Left lung (tissue), 10 donors: ENCODE measurements around the gene TBXAS1. TPM values are rescaled to one million over a fixed set of nuclear protein-coding genes. Genes with fewer than 3 reads are reported as not detected.
A peak's percentile ranks its signal among the peaks of the same experiment; 100 is the strongest.

Experiments used
- ATAC-seq: fragments of 200-7000 bp; cut with Tn5 transposase; one replicate; pipeline ENCODE4 v1.9.1; 2020; ENCODE audit warnings: moderate library complexity
- DNase-seq, 4 donors: peaks; one replicate each; pipeline ENCODE4 v3.0.0-alpha.2; 2013 to 2020
- H3K27ac ChIP-seq, 2 donors: fragments of 200-600 bp; sonication (generic) in 1 of 2; one replicate each; pipeline versions ENCODE4 v1.5.0 to v1.8.0; 2020 to 2021
- H3K27me3 ChIP-seq, 2 donors: fragments of 200-600 bp; sonication (generic) in 1 of 2; one replicate each; pipeline versions ENCODE4 v1.5.0 to v1.8.0; 2020 to 2021
- H3K36me3 ChIP-seq, 2 donors: fragments of 200-600 bp; sonication (generic) in 1 of 2; one replicate each; pipeline versions ENCODE4 v1.5.0 to v1.8.0; 2020 to 2021
- H3K4me1 ChIP-seq, 2 donors: fragments of 200-600 bp; one replicate each; pipeline ENCODE4 v1.8.0; 2021
- H3K4me3 ChIP-seq, 2 donors: fragments of 200-600 bp; sonication (generic) in 1 of 2; one replicate each; pipeline versions ENCODE4 v1.5.0 to v1.8.0; 2020 to 2021; ENCODE audit warnings: mild to moderate bottlenecking in 1 of 2
- H3K9me3 ChIP-seq, 2 donors: fragments of 200-600 bp; sonication (generic) in 1 of 2; one replicate each; pipeline versions ENCODE4 v1.5.0 to v1.8.0; 2020 to 2021
- CTCF ChIP-seq, 2 donors: fragments of 200-600 bp; sonication (generic) in 1 of 2; IDR thresholded peaks; one replicate each; pipeline versions ENCODE4 v1.5.0 to v1.8.0; 2021; ENCODE audit warnings: antibody characterized with exemption in 2 of 2
- intact Hi-C, 2 donors: fragments of 100-400 bp; cut with DNase I; formaldehyde crosslinking; loops; one replicate each; pipeline versions ENCODE4 v1.11.2 to v1.14.2; 2022
- polyA plus RNA-seq, 6 donors: library from polyadenylated mRNA; unstranded; fragments of 120-200 nt; gene quantifications; one replicate each; pipeline ENCODE4 v1.2.1, GENCODE V29; 2013; ENCODE audit not compliant: insufficient read length in 6 of 6
- total RNA-seq, 2 donors: library from RNA; stranded (reverse); fragmentation: NEBNext Ultra II Directional; extraction: Animal tissue kit (Norgen Biotek cat#: 25700); gene quantifications; one replicate each; pipeline ENCODE4 v1.2.1, GENCODE V29; 2021
- donor health status: DM: no; HTN: yes; CAD: no.
- donor health status: DM: no; HTN: no; CAD: no.

The TBXAS1 gene
- total and polyA plus RNA-seq, 8 donors, result 8.2 to 103 (median 9.6) TPM

- ATAC-seq (no peak), DNase-seq (no peak)
- Histone ChIP-seq H3K27me3 (no peaks in the 10 kb centered on the region), H3K4me1 (no peaks in the 10 kb centered on the region), H3K36me3 (no peaks in the 10 kb centered on the region), H3K27ac (no peak overlapping the region), H3K9me3 (peaks cover 0 to 4% of the 10 kb centered on the region in 2 donors), H3K4me3 (no peak overlapping the region)
- TF ChIP-seq CTCF (IDR thresholded peaks at IDR 0.05), result no peak
- intact Hi-C loops, result no loop called here
Measured at GRCh38 chr7:139813151-139813550, 15.9 kb upstream of the TBXAS1 start.

- Histone ChIP-seq H3K27me3 (no peaks in the 10 kb centered on the region), H3K4me1 (no peaks in the 10 kb centered on the region), H3K4me3 (no peak overlapping the region), H3K9me3 (peaks cover 0 to 4% of the 10 kb centered on the region in 2 donors), H3K36me3 (no peaks in the 10 kb centered on the region), H3K27ac (no peak overlapping the region)
- intact Hi-C loops, result no loop called here
- DNase-seq (no peak), ATAC-seq (no peak)
- no peak for TF ChIP-seq CTCF (IDR thresholded peaks at IDR 0.05)
Measured at GRCh38 chr7:139813689-139814088, 15.4 kb upstream of the TBXAS1 start.

GRCh38 chr7:139817249-139817648 lies 11.8 kb upstream of the TBXAS1 start:
- no peaks in the 10 kb centered on the region for H3K27me3 ChIP-seq

GRCh38 chr7:139820089-139820488 lies 9.0 kb upstream of the TBXAS1 start:
- ATAC-seq (peak; percentile 22), DNase-seq (no peak)
- no peak overlapping the region for H3K27ac ChIP-seq
- no peaks in the 10 kb centered on the region for H3K36me3 ChIP-seq
- no peaks in the 10 kb centered on the region for H3K27me3 ChIP-seq
- no peak for TF ChIP-seq CTCF (IDR thresholded peaks at IDR 0.05)
- intact Hi-C loops, result no loop called here
- H3K9me3 ChIP-seq, result peaks cover 0 to 4% of the 10 kb centered on the region in 2 donors
- H3K4me1 ChIP-seq, result peaks cover 0 to 4% of the 10 kb centered on the region in 2 donors
- H3K4me3 ChIP-seq, result no peak overlapping the region

More at GRCh38 chr7:139817249-139817648, 11.8 kb upstream of the TBXAS1 start:
- intact Hi-C loops, result no loop called here
- ATAC-seq, result no peak
- Histone ChIP-seq H3K4me3 (no peak overlapping the region), H3K27ac (no peak overlapping the region), H3K36me3 (no peaks in the 10 kb centered on the region), H3K9me3 (peaks cover 0 to 4% of the 10 kb centered on the region in 2 donors), H3K4me1 (peaks cover 0 to 4% of the 10 kb centered on the region in 2 donors)
- no peak for TF ChIP-seq CTCF (IDR thresholded peaks at IDR 0.05)
- DNase-seq, result no peak

- ATAC-seq (no peak), DNase-seq (peak in 1 of 4 donors; percentile 38)
- intact Hi-C loops, result no loop called here
- TF ChIP-seq CTCF (IDR thresholded peaks at IDR 0.05), result no peak
- Histone ChIP-seq H3K9me3 (no peaks in the 10 kb centered on the region), H3K4me3 (no peak overlapping the region), H3K27ac (no peak overlapping the region), H3K36me3 (no peaks in the 10 kb centered on the region), H3K27me3 (no peaks in the 10 kb centered on the region), H3K4me1 (peaks cover 0 to 4% of the 10 kb centered on the region in 2 donors)
Measured at GRCh38 chr7:139821349-139822105, 7.5 kb upstream of the TBXAS1 start.
